Calu3 (cell line): ENCODE results near the gene DMAC1. TPM values are rescaled to one million over a fixed set of nuclear protein-coding genes. Genes with fewer than 3 reads are reported as not detected.

ENCODE experiments used
- Bru-seq: library from RNA; stranded (reverse); fragments of 400-500 nt; gene quantifications from one replicate; lab custom pipeline; 2021; lab: Mats Ljungman, UMichigan
- BruChase-seq, 2 experiments: library from RNA; stranded (reverse); fragments of 400-500 nt; gene quantifications; one replicate each; lab custom pipeline; 2021; lab: Mats Ljungman, UMichigan
- BruUV-seq: library from RNA; stranded (reverse); fragments of 400-500 nt; replicated peaks from 2 replicates; lab custom pipeline; 2021; lab: Mats Ljungman, UMichigan
- CTCF ChIA-PET: fragments of 300-600 bp; sonication (Branson Sonifier 250); formaldehyde crosslinking; loops from one replicate; lab custom pipeline; 2022; ENCODE audit warnings: antibody characterized with exemption; lab: Charles Lee
- DNase-seq: peaks from one replicate; pipeline ENCODE4 v3.0.0; 2022
- H3K27ac Mint-ChIP-seq: one replicate; pipeline ENCODE4 v1.8.0; 2022; ENCODE audit warnings: mixed read lengths; ENCODE audit not compliant: unreplicated experiment
- H3K27me3 Mint-ChIP-seq: one replicate; pipeline ENCODE4 v1.8.0; 2022; ENCODE audit warnings: mixed read lengths; ENCODE audit not compliant: unreplicated experiment
- H3K36me3 Mint-ChIP-seq: one replicate; pipeline ENCODE4 v1.8.0; 2022; ENCODE audit warnings: mild to moderate bottlenecking, moderate library complexity, mixed read lengths; ENCODE audit not compliant: insufficient read depth, unreplicated experiment
- H3K4me1 Mint-ChIP-seq: one replicate; pipeline ENCODE4 v1.8.0; 2022; ENCODE audit warnings: mild to moderate bottlenecking, low read depth, mixed read lengths; ENCODE audit not compliant: unreplicated experiment
- H3K4me3 Mint-ChIP-seq: one replicate; pipeline ENCODE4 v1.8.0; 2022; ENCODE audit warnings: mild to moderate bottlenecking, low read depth, moderate library complexity, mixed read lengths; ENCODE audit not compliant: unreplicated experiment
- H3K9me3 Mint-ChIP-seq: one replicate; pipeline ENCODE4 v1.8.0; 2022; ENCODE audit warnings: low read depth, mixed read lengths; ENCODE audit not compliant: unreplicated experiment
- intact Hi-C: fragments of 100-400 bp; cut with micrococcal nuclease; formaldehyde crosslinking; loops from one replicate; pipeline ENCODE4 v1.10.0; 2022; ENCODE audit not compliant: unreplicated experiment
- long read RNA-seq: library from polyadenylated mRNA; stranded (forward); transcript quantifications from one replicate; pipeline ENCODE4 v2.0.0, GENCODE V29; 2022
- total RNA-seq: library from RNA; stranded (reverse); gene quantifications from 2 replicates; pipeline ENCODE4 v1.2.3, GENCODE V29; 2022
- TF ChIP-seq, protein P1 (sequence below): fragments of 200-600 bp; IDR thresholded peaks from one replicate; pipeline ENCODE4 v1.8.0; 2022; ENCODE audit warnings: antibody characterized with exemption; ENCODE audit not compliant: unreplicated experiment

Gene DMAC1
- total RNA-seq (37.5 and 38.7 TPM in 2 replicates), Bru-seq, nascent RNA (percentile 84 among the genes with signal in this experiment), BruChase-seq, experiment 1, labeled RNA remaining after a 6-hour chase (percentile 79 among the genes with signal in this experiment), BruChase-seq, experiment 2, labeled RNA remaining after a 2-hour chase (percentile 73 among the genes with signal in this experiment)
- long read RNA-seq, transcript DMAC1-201 (2 exons, 2,755 nt), result major isoform, 104 of 209 reads
- long read RNA-seq, partial matches to known transcripts, result 0 of 209 reads
- long read RNA-seq, other reads (novel, unspliced or antisense), result 105 of 209 reads

GRCh38 chr9:7799234-7799943, at the start of gene DMAC1:
DMAC1 (minus strand) TSS chr9:7799778; CDS start chr9:7799734, 44 bp downstream.
- peaks cover 22% of the 10 kb centered on the region for H3K36me3 Mint-ChIP-seq
- no peaks in the 10 kb centered on the region for H3K9me3 Mint-ChIP-seq
- TF ChIP-seq, protein P1, sequence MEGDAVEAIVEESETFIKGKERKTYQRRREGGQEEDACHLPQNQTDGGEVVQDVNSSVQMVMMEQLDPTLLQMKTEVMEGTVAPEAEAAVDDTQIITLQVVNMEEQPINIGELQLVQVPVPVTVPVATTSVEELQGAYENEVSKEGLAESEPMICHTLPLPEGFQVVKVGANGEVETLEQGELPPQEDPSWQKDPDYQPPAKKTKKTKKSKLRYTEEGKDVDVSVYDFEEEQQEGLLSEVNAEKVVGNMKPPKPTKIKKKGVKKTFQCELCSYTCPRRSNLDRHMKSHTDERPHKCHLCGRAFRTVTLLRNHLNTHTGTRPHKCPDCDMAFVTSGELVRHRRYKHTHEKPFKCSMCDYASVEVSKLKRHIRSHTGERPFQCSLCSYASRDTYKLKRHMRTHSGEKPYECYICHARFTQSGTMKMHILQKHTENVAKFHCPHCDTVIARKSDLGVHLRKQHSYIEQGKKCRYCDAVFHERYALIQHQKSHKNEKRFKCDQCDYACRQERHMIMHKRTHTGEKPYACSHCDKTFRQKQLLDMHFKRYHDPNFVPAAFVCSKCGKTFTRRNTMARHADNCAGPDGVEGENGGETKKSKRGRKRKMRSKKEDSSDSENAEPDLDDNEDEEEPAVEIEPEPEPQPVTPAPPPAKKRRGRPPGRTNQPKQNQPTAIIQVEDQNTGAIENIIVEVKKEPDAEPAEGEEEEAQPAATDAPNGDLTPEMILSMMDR, result no peak
- no TSS peak for BruUV-seq
- peak within 1 kb of the TSS; percentile 78 for H3K4me3 Mint-ChIP-seq
- H3K27me3 Mint-ChIP-seq, result no peaks in the 10 kb centered on the region
- CTCF ChIA-PET, result no interaction called here
- H3K4me1 Mint-ChIP-seq, result no peaks in the 10 kb centered on the region
- peak within 1 kb of the TSS; percentile 60 for H3K27ac Mint-ChIP-seq
- intact Hi-C loops, result loop anchor here (10.0 kb wide), 1 partner anchor 225 kb away; no protein-coding TSS in a partner anchor
- DNase-seq, result peak; percentile 70

DNA sequence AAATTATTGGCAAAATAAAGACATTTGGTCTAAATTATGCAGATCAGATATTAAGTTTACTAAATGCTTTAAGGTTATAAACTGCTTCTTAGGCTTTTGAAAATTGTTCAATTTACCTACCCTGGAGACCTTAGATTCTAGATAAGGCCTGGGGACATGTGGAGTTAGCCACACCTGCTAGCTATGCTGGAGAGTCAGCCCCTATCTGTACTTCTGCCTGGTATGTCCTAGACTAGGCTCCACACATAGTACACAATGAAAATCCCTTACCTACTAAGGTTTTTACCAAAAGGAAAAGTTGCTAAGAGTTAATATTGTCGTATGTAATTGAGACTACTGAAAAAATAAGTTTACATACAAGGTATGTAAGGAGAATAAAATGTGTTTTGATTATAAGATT, 49.8 kb upstream of the DMAC1 start:
- Mint-ChIP-seq H3K4me3 (no peak overlapping the region), H3K9me3 (peaks cover 3% of the 10 kb centered on the region), H3K27ac (no peak overlapping the region), H3K4me1 (no peaks in the 10 kb centered on the region), H3K27me3 (no peaks in the 10 kb centered on the region), H3K36me3 (no peaks in the 10 kb centered on the region)
- no TSS peak for BruUV-seq
- DNase-seq, result no peak
- CTCF ChIA-PET, result no interaction called here
- intact Hi-C loops, result loop anchor here (10.0 kb wide), 2 partner anchors 285 to 1045 kb away; no protein-coding TSS in a partner anchor
- TF ChIP-seq, protein P1, result no peak

DNA sequence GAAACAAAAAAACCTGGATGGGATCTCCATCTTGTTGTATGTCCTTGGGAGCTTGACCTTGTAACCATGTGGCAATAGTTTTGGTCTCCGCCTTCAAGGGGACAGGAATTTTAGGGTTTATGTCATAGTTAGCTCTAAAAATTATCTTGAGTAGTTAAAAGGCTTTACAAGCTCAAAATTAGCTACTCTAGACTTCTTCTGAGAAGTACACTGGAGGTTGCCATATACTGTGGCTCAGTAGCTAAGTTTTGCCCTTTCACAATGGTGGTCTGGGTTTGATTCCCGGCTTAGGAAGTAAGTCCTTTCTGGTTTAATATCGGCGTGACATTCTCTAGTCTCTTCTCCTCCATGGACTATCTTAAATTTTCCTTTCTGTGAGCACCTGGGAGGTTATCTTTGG, 48.9 kb upstream of the DMAC1 start:
- peaks cover 3% of the 10 kb centered on the region for H3K9me3 Mint-ChIP-seq
- no peaks in the 10 kb centered on the region for H3K4me1 Mint-ChIP-seq
- DNase-seq, result no peak
- CTCF ChIA-PET, result no interaction called here
- intact Hi-C loops, result loop anchor here (10.0 kb wide), 2 partner anchors 284 to 1046 kb away; no protein-coding TSS in a partner anchor
- no TSS peak for BruUV-seq
- TF ChIP-seq, protein P1, result no peak
- no peaks in the 10 kb centered on the region for H3K27me3 Mint-ChIP-seq
- H3K36me3 Mint-ChIP-seq, result no peaks in the 10 kb centered on the region
- H3K4me3 Mint-ChIP-seq, result no peak overlapping the region
- H3K27ac Mint-ChIP-seq, result no peak overlapping the region

GRCh38 chr9:7844242-7844641, 44.7 kb upstream of the DMAC1 start:
- H3K4me1 Mint-ChIP-seq, result no peaks in the 10 kb centered on the region
- TF ChIP-seq, protein P1, result no peak
- no peak overlapping the region for H3K27ac Mint-ChIP-seq
- peak; percentile 4 for DNase-seq
- BruUV-seq, result no TSS peak
- CTCF ChIA-PET, result no interaction called here
- no peak overlapping the region for H3K4me3 Mint-ChIP-seq
- H3K9me3 Mint-ChIP-seq, result peaks cover 3% of the 10 kb centered on the region
- H3K36me3 Mint-ChIP-seq, result no peaks in the 10 kb centered on the region
- intact Hi-C loops, result loop anchor here (10.0 kb wide), 2 partner anchors 279 to 1051 kb away; no protein-coding TSS in a partner anchor
- no peaks in the 10 kb centered on the region for H3K27me3 Mint-ChIP-seq
